ENCODE measurements around the gene ARMC7.

GRCh38 chr17:75065562-75066151 lies 44.1 kb upstream of the ARMC7 start:
- TF ChIP-seq POLR2AphosphoS5 (IDR thresholded peaks at IDR 0.05) (no peak), CTCF (IDR thresholded peaks at IDR 0.05) (no peak), POLR2A (IDR thresholded peaks at IDR 0.05) (no peak), EP300 (IDR thresholded peaks at IDR 0.05) (no peak)

Data from suprapubic skin (tissue), 4 donors.